ENCODE results near the gene ECI1.

Gene ECI1

DNA sequence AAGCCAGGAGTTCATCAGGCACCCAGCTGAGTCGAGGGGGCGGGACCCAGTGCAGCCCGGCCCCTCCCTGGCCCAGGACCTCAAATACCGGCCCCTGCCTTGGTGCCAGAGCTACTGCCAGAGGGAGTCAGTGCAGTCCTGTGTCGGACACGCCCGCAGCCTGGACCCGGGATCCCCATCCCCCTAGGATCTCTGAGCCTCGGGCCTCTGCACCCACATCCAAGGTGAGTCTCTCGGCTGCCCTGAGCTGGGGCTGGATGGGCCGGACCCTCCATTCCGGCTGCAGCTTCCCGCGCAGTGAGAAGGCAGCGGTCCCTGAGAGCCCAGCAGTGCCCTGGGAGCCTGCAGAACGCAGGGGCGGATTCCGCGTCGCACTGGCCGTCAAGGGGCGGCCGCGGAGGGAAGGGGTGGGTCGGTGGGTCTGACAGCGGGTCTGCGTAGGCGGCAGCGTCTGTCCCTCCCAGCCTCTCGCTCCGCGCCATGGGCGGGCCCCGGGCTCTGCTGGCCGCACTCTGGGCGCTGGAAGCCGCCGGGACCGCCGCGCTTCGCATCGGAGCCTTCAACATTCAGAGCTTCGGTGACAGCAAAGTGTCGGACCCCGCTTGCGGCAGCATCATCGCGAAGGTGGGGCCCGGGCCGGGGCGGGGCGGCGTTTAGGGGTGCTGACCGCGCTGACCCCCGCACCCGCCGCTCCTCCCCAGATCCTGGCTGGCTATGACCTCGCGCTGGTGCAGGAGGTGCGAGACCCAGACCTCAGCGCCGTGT, 14.9 kb downstream of the ECI1 start, which contains the start of gene DNASE1L2:
TSS of gene DNASE1L2 (plus strand) at position 108 of the 765 bp plus-strand sequence. CDS start at position 481, 373 bp downstream.
- Histone ChIP-seq H3K4me2 (ENCODE audit: low read length) (no peak within 1 kb of the TSS), H3K27ac (ENCODE audit: low read depth, low read length, poor library complexity, severe bottlenecking) (no peak within 1 kb of the TSS), H4K20me1 (ENCODE audit: insufficient read depth, low read length) (no peaks in the 10 kb centered on the region), H3K9ac (ENCODE audit: low read length) (no peak within 1 kb of the TSS), H3K9me3 (ENCODE audit: low read length) (no peaks in the 10 kb centered on the region), H2AFZ (ENCODE audit: low read length) (no peak within 1 kb of the TSS), H3K9me2 (ENCODE audit: low read depth, low read length) (no peaks in the 10 kb centered on the region), H3K4me3 (ENCODE audit: low read depth, low read length, poor library complexity, severe bottlenecking) (no peak within 1 kb of the TSS), H3K27me3 (ENCODE audit: insufficient read depth, low read length) (no peaks in the 10 kb centered on the region), H3K79me2 (ENCODE audit: insufficient read depth, low read length) (no peaks in the 10 kb centered on the region), H3K36me3 (ENCODE audit: insufficient read depth, low read length) (peaks cover 76% of the 10 kb centered on the region), H3F3A (ENCODE audit: insufficient read depth, low read length) (0 out of 2 replicates have a peak, but pooled peaks cover 3% of the 10 kb centered on the region), H3K4me1 (ENCODE audit: insufficient read depth, low read length, severe bottlenecking) (no peaks in the 10 kb centered on the region)
- TF ChIP-seq EZH2 (IDR thresholded peaks at IDR 0.05; ENCODE audit: borderline replicate concordance, low read length) = no peak
- TF ChIP-seq, protein P1, sequence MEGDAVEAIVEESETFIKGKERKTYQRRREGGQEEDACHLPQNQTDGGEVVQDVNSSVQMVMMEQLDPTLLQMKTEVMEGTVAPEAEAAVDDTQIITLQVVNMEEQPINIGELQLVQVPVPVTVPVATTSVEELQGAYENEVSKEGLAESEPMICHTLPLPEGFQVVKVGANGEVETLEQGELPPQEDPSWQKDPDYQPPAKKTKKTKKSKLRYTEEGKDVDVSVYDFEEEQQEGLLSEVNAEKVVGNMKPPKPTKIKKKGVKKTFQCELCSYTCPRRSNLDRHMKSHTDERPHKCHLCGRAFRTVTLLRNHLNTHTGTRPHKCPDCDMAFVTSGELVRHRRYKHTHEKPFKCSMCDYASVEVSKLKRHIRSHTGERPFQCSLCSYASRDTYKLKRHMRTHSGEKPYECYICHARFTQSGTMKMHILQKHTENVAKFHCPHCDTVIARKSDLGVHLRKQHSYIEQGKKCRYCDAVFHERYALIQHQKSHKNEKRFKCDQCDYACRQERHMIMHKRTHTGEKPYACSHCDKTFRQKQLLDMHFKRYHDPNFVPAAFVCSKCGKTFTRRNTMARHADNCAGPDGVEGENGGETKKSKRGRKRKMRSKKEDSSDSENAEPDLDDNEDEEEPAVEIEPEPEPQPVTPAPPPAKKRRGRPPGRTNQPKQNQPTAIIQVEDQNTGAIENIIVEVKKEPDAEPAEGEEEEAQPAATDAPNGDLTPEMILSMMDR (IDR thresholded peaks at IDR 0.05; ENCODE audit: low read length) = no peak

DNA sequence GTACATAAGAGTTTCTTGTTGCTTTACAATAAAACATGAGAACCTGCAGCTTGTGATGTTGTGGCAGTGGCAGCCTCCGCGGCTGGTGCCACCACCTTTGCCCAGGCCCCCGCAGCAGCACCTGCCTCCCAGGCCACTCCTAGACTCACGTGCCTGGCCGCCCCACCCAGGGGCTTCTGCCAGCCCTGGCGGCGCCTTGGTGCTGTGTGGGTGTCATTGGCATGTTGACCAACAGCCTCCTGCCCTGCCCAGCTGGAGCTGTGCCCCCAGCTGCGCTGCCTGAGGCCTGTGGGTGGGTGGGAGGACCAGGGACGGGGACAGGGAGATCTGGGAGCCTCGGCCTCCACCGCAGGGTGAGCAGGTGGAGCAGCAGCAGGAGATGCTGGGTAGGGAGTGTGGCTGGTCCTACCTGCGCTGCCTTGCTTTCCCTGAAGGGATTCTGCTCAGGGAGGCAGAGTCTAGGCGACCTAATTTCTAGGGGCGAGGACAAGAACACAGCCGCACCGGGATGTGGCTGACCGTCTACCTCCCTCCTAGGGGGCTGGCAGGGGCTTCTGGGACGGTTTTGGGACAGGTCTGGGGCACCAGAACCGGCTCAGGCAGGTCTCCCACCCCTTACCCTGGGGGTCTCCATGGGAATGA, 15.6 kb downstream of the ECI1 start:
- no peak overlapping the region for H3K27ac ChIP-seq (ENCODE audit: low read depth, low read length, poor library complexity, severe bottlenecking)
- no peak overlapping the region for H3K9ac ChIP-seq (ENCODE audit: low read length)
- H3K9me3 ChIP-seq (ENCODE audit: low read length) = no peaks in the 10 kb centered on the region
- 0 out of 2 replicates have a peak, but pooled peaks cover 3% of the 10 kb centered on the region for H3F3A ChIP-seq (ENCODE audit: insufficient read depth, low read length)
- H3K36me3 ChIP-seq (ENCODE audit: insufficient read depth, low read length) = peaks cover 83% of the 10 kb centered on the region
- no peak overlapping the region for H3K4me3 ChIP-seq (ENCODE audit: low read depth, low read length, poor library complexity, severe bottlenecking)
- H4K20me1 ChIP-seq (ENCODE audit: insufficient read depth, low read length) = no peaks in the 10 kb centered on the region
- no peaks in the 10 kb centered on the region for H3K79me2 ChIP-seq (ENCODE audit: insufficient read depth, low read length)
- no peaks in the 10 kb centered on the region for H3K9me2 ChIP-seq (ENCODE audit: low read depth, low read length)
- H2AFZ ChIP-seq (ENCODE audit: low read length) = no peak overlapping the region
- TF ChIP-seq, protein P1 (IDR thresholded peaks at IDR 0.05; ENCODE audit: low read length) = no peak
- no peak for TF ChIP-seq EZH2 (IDR thresholded peaks at IDR 0.05; ENCODE audit: borderline replicate concordance, low read length)
- H3K4me2 ChIP-seq (ENCODE audit: low read length) = no peak overlapping the region
- H3K27me3 ChIP-seq (ENCODE audit: insufficient read depth, low read length) = no peaks in the 10 kb centered on the region
- H3K4me1 ChIP-seq (ENCODE audit: insufficient read depth, low read length, severe bottlenecking) = no peaks in the 10 kb centered on the region

DNA sequence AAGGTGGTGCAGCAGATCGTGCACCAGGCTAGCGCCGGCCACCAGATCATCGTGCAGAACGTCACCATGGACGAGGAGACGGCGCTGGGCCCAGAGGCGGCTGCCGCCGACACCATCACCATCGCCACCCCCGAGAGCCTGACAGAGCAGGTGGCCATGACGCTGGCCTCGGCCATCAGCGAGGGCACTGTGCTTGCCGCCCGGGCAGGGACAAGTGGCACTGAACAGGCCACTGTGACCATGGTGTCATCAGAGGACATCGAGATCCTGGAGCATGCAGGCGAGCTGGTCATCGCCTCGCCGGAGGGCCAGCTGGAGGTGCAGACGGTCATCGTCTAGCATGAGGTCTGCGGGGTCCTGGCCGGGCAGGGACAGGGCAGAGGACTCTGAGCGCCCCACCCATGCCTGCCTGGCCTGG, 16.1 kb downstream of the ECI1 start:
- Histone ChIP-seq H3K27me3 (ENCODE audit: insufficient read depth, low read length) (no peaks in the 10 kb centered on the region), H3K36me3 (ENCODE audit: insufficient read depth, low read length) (peaks cover 86% of the 10 kb centered on the region), H3K79me2 (ENCODE audit: insufficient read depth, low read length) (no peaks in the 10 kb centered on the region), H4K20me1 (ENCODE audit: insufficient read depth, low read length) (no peaks in the 10 kb centered on the region), H2AFZ (ENCODE audit: low read length) (no peak overlapping the region), H3K9me2 (ENCODE audit: low read depth, low read length) (no peaks in the 10 kb centered on the region), H3K27ac (ENCODE audit: low read depth, low read length, poor library complexity, severe bottlenecking) (no peak overlapping the region), H3K4me1 (ENCODE audit: insufficient read depth, low read length, severe bottlenecking) (no peaks in the 10 kb centered on the region), H3K9ac (ENCODE audit: low read length) (no peak overlapping the region), H3K4me2 (ENCODE audit: low read length) (no peak overlapping the region), H3K9me3 (ENCODE audit: low read length) (no peaks in the 10 kb centered on the region), H3K4me3 (ENCODE audit: low read depth, low read length, poor library complexity, severe bottlenecking) (no peak overlapping the region), H3F3A (ENCODE audit: insufficient read depth, low read length) (0 out of 2 replicates have a peak, but pooled peaks cover 3% of the 10 kb centered on the region)
- TF ChIP-seq, protein P1 (IDR thresholded peaks at IDR 0.05; ENCODE audit: low read length) = no peak
- no peak for TF ChIP-seq EZH2 (IDR thresholded peaks at IDR 0.05; ENCODE audit: borderline replicate concordance, low read length)
